GM18508 (cell line): ENCODE measurements around the gene SLC5A11.

ENCODE experiments used
- ATAC-seq: cut with Tn5 transposase; IDR thresholded peaks from one replicate; pipeline ENCODE4 v1.9.1; 2021; ENCODE audit warnings: moderate number of reproducible peaks; ENCODE audit not compliant: insufficient read depth, unreplicated experiment

SLC5A11 gene

DNA sequence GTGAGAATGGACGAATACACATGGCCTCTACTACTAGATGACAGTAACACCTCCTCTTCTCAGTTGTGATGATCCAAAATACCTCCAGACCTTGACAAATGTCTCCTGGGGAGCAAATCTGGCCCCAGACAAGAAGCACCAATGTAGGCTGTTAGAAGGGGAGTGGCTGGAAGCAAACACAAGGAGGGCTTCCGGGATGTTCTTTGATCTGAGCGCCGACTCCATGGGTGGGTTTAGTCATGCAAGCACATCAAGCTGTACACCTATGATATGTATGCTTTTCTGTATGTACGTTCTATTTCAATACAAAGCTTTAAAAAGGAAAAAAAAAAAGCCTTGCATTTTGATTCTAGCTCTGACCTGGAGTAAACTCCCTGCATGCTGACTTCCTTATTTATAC lies 108.0 kb downstream of the SLC5A11 start:
- ATAC-seq: no peak

DNA sequence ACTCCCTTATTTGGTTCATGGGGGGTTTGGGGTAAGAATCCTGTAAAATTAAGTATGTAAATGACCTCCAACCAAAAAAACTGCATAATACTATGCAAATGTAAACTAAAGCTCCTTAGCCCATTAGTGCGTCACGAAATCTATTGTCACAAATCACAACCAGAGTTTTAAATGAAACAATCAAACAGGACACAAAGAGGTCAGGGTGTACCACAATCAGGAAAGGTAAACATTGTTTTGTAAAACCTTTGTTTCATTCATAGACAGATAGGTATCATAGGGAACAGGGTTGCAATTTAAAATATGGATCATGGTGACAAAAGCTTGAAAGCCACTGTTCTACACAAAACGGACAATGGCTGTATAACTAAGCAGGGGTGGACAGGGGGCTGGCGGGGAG lies 108.4 kb downstream of the SLC5A11 start:
- ATAC-seq: no peak

DNA sequence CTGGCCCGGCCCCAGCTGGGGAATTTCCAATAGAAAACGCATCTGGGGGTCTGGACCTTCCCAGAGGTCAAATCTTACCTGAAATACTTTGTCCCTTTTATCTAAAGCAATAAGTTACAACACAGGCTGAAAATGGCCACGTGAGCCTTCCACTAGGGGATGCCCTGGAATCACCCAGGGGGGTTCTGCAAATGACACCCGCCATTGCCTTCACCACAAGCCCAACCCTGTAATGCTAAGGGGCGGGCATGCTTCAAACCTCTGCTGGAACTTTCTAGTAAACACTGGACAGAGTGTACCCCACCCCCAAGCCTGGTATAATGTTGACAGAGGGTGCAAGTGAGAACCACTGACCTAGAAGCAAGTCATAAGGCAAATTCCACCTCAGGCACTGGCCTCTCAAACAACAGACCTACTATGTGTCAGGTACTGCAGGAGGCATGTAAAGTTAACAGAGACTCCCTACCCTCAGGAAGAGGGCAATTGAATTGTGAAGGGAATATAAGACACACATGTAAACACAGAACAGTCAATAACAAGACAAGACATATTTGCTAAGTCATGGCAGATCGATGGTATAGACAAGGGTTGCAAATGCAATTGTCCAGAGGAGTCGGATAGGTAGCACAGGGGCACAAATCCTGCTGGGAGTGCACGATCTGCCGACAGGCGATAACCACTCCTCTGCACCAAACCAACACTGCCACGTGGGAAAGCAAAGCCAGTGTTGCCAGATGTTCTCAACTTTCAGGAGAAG lies 110.4 kb downstream of the SLC5A11 start:
- no peak for ATAC-seq

DNA sequence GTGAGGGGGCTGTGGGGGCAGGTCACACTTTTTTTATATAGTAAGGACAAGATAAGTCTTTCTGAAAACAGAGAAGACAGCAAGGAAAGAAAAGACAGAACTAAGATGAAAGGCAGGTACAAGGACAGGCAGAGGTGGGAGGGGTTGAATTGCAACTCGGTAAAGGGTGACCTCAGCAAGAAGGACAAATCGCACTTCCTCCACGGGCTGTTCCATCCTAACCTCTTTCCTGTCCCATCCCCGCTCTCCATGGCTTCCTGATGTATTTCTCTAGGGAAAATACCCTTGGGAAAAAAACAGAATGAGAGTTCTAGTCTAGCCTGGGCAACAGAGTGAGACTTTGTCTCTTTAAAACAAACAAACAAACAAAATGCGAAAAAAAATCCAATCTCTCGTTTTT lies 112.1 kb downstream of the SLC5A11 start:
- no peak for ATAC-seq
